K562 (cell line): Measurements from ENCODE around the gene PDZRN4. TPM values are rescaled to one million over a fixed set of nuclear protein-coding genes. Genes with fewer than 3 reads are reported as not detected.

Experiments
- ATAC-seq: fragments of 200-7000 bp; cut with Tn5 transposase; 3 replicates; pipeline ENCODE4 v1.9.1; 2020; ENCODE audit warnings: moderate library complexity
- BruUV-seq: library from RNA; stranded (reverse); fragments of 400-500 nt; replicated peaks from 2 replicates; lab custom pipeline; 2021; lab: Mats Ljungman, UMichigan
- CTCF ChIA-PET: fragments of 300-600 bp; formaldehyde crosslinking; extraction: SDS; loops from one replicate; lab custom pipeline; 2021; ENCODE audit warnings: low intra/inter-chr PET ratio; lab: Yijun Ruan, JAX
- POLR2A ChIA-PET: fragments of 300-600, 350-650 bp; sonication (Branson Sonifier 250); formaldehyde crosslinking; extraction: SDS; loops from one replicate; lab custom pipeline; 2021; ENCODE audit warnings: antibody characterized with exemption, inconsistent platforms; lab: Yijun Ruan, JAX
- DNase-seq, 4 experiments: peaks; one replicate each; pipeline versions ENCODE4 v3.0.0 to v3.0.0-alpha.2; 2011 to 2018; ENCODE audit warnings: low spot score in 3 of 4, mixed read lengths in 3 of 4; ENCODE audit errors: extremely low read depth in 1 of 4
- FAIRE-seq: peaks from 2 replicates; lab custom pipeline; 2011; peaks lifted over from hg19 to GRCh38; lab: Jason Lieb, UNC
- H2AFZ ChIP-seq: 2 replicates; pipeline ENCODE4 v1.6.0; 2011; ENCODE audit warnings: low read depth, low read length, control low read depth, inconsistent platforms
- H3K27ac ChIP-seq: fragments of 200-600 bp; 3 replicates; pipeline ENCODE4 v1.8.0; 2011; ENCODE audit warnings: low read depth, mild to moderate bottlenecking, control low read depth, inconsistent platforms, low read length, moderate library complexity, mixed read lengths; ENCODE audit errors: extremely low read depth
- H3K27me3 ChIP-seq, 2 experiments: fragments of 300-600 bp in 1 of 2; 2 replicates in 1 of 2; 3 replicates in 1 of 2; pipeline versions ENCODE4 v1.6.0 to v1.8.0; 2011; ENCODE audit warnings: inconsistent platforms in 2 of 2, low read length in 2 of 2, mild to moderate bottlenecking in 1 of 2, mixed read lengths in 1 of 2, moderate library complexity in 1 of 2; ENCODE audit not compliant: control insufficient read depth in 2 of 2, insufficient read depth in 2 of 2
- H3K36me3 ChIP-seq: fragments of 300-600 bp; 3 replicates; pipeline ENCODE4 v1.8.0; 2011; ENCODE audit warnings: mild to moderate bottlenecking, low read length, inconsistent platforms; ENCODE audit not compliant: control insufficient read depth, insufficient read depth
- H3K4me1 ChIP-seq, 2 experiments: fragments of 200-600 bp in 1 of 2; replicated peaks in 1 of 2; 2 replicates in 1 of 2; 3 replicates in 1 of 2; pipeline versions ENCODE4 v1.5.1 to v1.8.0; 2011; ENCODE audit warnings: inconsistent platforms in 2 of 2, low read length in 2 of 2, mild to moderate bottlenecking in 1 of 2, mixed read lengths in 1 of 2, moderate library complexity in 1 of 2; ENCODE audit not compliant: control insufficient read depth in 2 of 2, insufficient read depth in 2 of 2
- H3K4me2 ChIP-seq: 2 replicates; pipeline ENCODE4 v1.6.1; 2011; ENCODE audit warnings: low read length, control low read depth, inconsistent platforms, mixed read lengths; ENCODE audit not compliant: insufficient read depth
- H3K4me3 ChIP-seq: fragments of 200-600 bp; sonication (generic), shearing (Covaris generic); 2 replicates; pipeline ENCODE4 v1.5.1; 2016; ENCODE audit warnings: control low read depth, inconsistent platforms
- H3K79me2 ChIP-seq: fragments of 200-600 bp; 3 replicates; pipeline ENCODE4 v1.8.0; 2011; ENCODE audit warnings: low read length, inconsistent platforms; ENCODE audit not compliant: control insufficient read depth, insufficient read depth
- H3K9ac ChIP-seq, 2 experiments: 2 replicates each; pipeline versions ENCODE4 v1.6.0 to v1.6.1; 2011; ENCODE audit warnings: low read depth in 2 of 2, low read length in 2 of 2, control low read depth in 1 of 2, inconsistent platforms in 1 of 2, mild to moderate bottlenecking in 1 of 2, mixed read lengths in 1 of 2; ENCODE audit not compliant: insufficient read depth in 1 of 2
- H3K9me1 ChIP-seq: one replicate; pipeline ENCODE4 v1.6.0; 2011; ENCODE audit warnings: inconsistent platforms, mild to moderate bottlenecking, low read length, moderate library complexity; ENCODE audit not compliant: control insufficient read depth, insufficient read depth
- H3K9me3 ChIP-seq: replicated peaks from 2 replicates; pipeline ENCODE4 v1.5.1; 2011; ENCODE audit warnings: low read depth, low read length, inconsistent platforms; ENCODE audit not compliant: control insufficient read depth, insufficient read depth
- H4K20me1 ChIP-seq: replicated peaks from 2 replicates; pipeline ENCODE4 v1.6.1; 2011; ENCODE audit warnings: low read length, inconsistent platforms, mixed read lengths; ENCODE audit not compliant: control insufficient read depth, insufficient read depth
- KLF10 ChIP-seq: fragments of 250-450 bp; sonication (Bioruptor Pico); IDR thresholded peaks from 2 replicates; pipeline ENCODE4 v1.6.1; 2021; ENCODE audit warnings: matching md5 sums
- MTA2 ChIP-seq: fragments of 450-650 bp; IDR thresholded peaks from 2 replicates; pipeline ENCODE4 v1.6.1; 2016; ENCODE audit warnings: low read depth
- MTF1 ChIP-seq: fragments of 250-450 bp; sonication (Bioruptor Pico); IDR thresholded peaks from 2 replicates; pipeline ENCODE4 v1.9.0; 2021; ENCODE audit warnings: moderate library complexity, mild to moderate bottlenecking, inconsistent platforms, borderline replicate concordance
- RFX5 ChIP-seq: IDR thresholded peaks from 2 replicates; pipeline ENCODE4 v1.6.1; 2011; ENCODE audit warnings: low read depth, mild to moderate bottlenecking, improper control_type of control experiment, low read length
- ZBTB17 ChIP-seq: fragments of 450-650 bp; formaldehyde crosslinking; IDR thresholded peaks from 2 replicates; pipeline ENCODE4 v1.4.0; 2020; ENCODE audit warnings: mild to moderate bottlenecking
- WGBS: fragments of 100-300 bp; shearing (Covaris generic); methylation state at CpG from one replicate; pipeline ENCODE4 v1.1.6; 2016; ENCODE audit warnings: low coverage, mixed read lengths; ENCODE audit not compliant: insufficient coverage; ENCODE audit errors: missing lambda C conversion rate; 5-methylcytosine and 5-hydroxymethylcytosine counted together
- in situ Hi-C: fragments of 300-500 bp; cut with MboI; formaldehyde crosslinking; loops from 4 replicates; pipeline ENCODE4 v1.15.0; 2018; ENCODE audit warnings: inconsistent platforms, mixed read lengths
- intact Hi-C: fragments of 100-400 bp; cut with micrococcal nuclease; formaldehyde crosslinking; loops from 2 replicates; pipeline ENCODE4 v1.14.2; 2022
- polyA plus RNA-seq, 8 experiments: library from polyadenylated mRNA; depleted of rRNA in 4 of 8; stranded (reverse) in 5 of 8; unstranded in 3 of 8; fragments of >200 nt; fragmentation: Nextera tagmentation in 2 of 8; fragmentation: Illumina TruSeq in 1 of 8; extraction: Ambion mirVana in 2 of 8; extraction: Trizol in 1 of 8; gene quantifications; 2 replicates each; pipeline versions ENCODE4 v1.2.1 to v1.2.3, GENCODE V29; 2011 to 2014; ENCODE audit warnings: inconsistent platforms in 1 of 8, missing spikeins in 1 of 8
- total RNA-seq, 7 experiments: library from RNA; depleted of rRNA in 6 of 7; stranded (reverse); fragments of >200 nt in 6 of 7; fragmentation: Illumina TruSeq in 2 of 7; extraction: Trizol in 2 of 7; gene quantifications; 2 replicates each; pipeline versions ENCODE4 v1.2.1 to v1.2.3, GENCODE V29; 2011 to 2021; ENCODE audit warnings: low replicate concordance in 1 of 7
- TF ChIP-seq, protein P1 (sequence below): sonication (generic); formaldehyde crosslinking; IDR thresholded peaks from 2 replicates; pipeline ENCODE4 v1.8.1; 2023; ENCODE audit warnings: mild to moderate bottlenecking, missing genetic modification reagents
- TF ChIP-seq, protein P2 (sequence below): fragments of 450-650 bp; IDR thresholded peaks from 2 replicates; pipeline ENCODE4 v1.6.1; 2016; ENCODE audit warnings: low read depth
- TF ChIP-seq, protein P3 (sequence below): fragments of 250-450 bp; sonication (Bioruptor Pico); IDR thresholded peaks from 2 replicates; pipeline ENCODE4 v1.4.0; 2020; ENCODE audit warnings: mild to moderate bottlenecking, moderate library complexity

Gene PDZRN4
- total and polyA plus RNA-seq, 9 of the 15 experiments (the other 6 are each of a cell fraction or from before 2014, with no cell fraction given), result not detected

GRCh38 chr12:41459906-41460214 lies 271.7 kb downstream of the PDZRN4 start:
- no peak for FAIRE-seq
- CTCF ChIA-PET, result no interaction called here
- 0% methylated on average over 1 of the region's 1 CpG for WGBS
- no peak for TF ChIP-seq RFX5
- no peak for TF ChIP-seq MTF1 (CRISPR knock-in tag)
- TF ChIP-seq, protein P1, sequence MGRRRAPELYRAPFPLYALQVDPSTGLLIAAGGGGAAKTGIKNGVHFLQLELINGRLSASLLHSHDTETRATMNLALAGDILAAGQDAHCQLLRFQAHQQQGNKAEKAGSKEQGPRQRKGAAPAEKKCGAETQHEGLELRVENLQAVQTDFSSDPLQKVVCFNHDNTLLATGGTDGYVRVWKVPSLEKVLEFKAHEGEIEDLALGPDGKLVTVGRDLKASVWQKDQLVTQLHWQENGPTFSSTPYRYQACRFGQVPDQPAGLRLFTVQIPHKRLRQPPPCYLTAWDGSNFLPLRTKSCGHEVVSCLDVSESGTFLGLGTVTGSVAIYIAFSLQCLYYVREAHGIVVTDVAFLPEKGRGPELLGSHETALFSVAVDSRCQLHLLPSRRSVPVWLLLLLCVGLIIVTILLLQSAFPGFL (CRISPR knock-in tag), result no peak
- TF ChIP-seq, protein P2, sequence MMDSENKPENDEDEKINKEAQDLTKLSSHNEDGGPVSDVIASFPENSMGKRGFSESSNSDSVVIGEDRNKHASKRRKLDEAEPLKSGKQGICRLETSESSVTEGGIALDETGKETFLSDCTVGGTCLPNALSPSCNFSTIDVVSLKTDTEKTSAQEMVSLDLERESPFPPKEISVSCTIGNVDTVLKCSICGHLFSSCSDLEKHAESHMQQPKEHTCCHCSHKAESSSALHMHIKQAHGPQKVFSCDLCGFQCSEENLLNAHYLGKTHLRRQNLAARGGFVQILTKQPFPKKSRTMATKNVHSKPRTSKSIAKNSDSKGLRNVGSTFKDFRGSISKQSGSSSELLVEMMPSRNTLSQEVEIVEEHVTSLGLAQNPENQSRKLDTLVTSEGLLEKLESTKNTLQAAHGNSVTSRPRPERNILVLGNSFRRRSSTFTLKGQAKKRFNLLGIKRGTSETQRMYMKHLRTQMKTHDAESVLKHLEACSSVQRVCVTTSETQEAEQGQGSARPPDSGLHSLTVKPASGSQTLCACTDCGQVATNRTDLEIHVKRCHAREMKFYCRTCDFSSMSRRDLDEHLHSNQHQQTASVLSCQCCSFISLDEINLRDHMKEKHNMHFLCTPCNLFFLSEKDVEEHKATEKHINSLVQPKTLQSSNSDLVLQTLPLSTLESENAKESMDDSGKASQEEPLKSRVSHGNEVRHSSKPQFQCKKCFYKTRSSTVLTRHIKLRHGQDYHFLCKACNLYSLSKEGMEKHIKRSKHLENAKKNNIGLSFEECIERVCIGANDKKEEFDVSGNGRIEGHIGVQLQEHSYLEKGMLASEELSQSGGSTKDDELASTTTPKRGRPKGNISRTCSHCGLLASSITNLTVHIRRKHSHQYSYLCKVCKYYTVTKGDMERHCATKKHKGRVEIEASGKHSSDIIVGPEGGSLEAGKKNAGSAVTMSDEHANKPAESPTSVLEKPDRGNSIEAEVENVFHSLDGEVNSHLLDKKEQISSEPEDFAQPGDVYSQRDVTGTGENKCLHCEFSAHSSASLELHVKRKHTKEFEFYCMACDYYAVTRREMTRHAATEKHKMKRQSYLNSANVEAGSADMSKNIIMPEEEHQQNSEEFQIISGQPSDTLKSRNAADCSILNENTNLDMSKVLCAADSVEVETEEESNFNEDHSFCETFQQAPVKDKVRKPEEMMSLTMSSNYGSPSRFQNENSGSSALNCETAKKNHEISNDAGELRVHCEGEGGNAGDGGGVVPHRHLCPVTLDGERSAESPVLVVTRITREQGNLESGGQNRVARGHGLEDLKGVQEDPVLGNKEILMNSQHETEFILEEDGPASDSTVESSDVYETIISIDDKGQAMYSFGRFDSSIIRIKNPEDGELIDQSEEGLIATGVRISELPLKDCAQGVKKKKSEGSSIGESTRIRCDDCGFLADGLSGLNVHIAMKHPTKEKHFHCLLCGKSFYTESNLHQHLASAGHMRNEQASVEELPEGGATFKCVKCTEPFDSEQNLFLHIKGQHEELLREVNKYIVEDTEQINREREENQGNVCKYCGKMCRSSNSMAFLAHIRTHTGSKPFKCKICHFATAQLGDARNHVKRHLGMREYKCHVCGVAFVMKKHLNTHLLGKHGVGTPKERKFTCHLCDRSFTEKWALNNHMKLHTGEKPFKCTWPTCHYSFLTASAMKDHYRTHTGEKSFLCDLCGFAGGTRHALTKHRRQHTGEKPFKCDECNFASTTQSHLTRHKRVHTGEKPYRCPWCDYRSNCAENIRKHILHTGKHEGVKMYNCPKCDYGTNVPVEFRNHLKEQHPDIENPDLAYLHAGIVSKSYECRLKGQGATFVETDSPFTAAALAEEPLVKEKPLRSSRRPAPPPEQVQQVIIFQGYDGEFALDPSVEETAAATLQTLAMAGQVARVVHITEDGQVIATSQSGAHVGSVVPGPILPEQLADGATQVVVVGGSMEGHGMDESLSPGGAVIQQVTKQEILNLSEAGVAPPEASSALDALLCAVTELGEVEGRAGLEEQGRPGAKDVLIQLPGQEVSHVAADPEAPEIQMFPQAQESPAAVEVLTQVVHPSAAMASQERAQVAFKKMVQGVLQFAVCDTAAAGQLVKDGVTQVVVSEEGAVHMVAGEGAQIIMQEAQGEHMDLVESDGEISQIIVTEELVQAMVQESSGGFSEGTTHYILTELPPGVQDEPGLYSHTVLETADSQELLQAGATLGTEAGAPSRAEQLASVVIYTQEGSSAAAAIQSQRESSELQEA, result no peak
- TF ChIP-seq MTA2, result no peak
- no peak for TF ChIP-seq ZBTB17
- no peak for TF ChIP-seq KLF10 (CRISPR knock-in tag)
- TF ChIP-seq, protein P3, sequence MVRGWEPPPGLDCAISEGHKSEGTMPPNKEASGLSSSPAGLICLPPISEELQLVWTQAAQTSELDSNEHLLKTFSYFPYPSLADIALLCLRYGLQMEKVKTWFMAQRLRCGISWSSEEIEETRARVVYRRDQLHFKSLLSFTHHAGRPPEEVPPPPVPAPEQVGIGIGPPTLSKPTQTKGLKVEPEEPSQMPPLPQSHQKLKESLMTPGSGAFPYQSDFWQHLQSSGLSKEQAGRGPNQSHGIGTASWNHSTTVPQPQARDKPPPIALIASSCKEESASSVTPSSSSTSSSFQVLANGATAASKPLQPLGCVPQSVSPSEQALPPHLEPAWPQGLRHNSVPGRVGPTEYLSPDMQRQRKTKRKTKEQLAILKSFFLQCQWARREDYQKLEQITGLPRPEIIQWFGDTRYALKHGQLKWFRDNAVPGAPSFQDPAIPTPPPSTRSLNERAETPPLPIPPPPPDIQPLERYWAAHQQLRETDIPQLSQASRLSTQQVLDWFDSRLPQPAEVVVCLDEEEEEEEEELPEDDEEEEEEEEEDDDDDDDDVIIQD (CRISPR knock-in tag), result no peak

More at GRCh38 chr12:41459906-41460214, 271.7 kb downstream of the PDZRN4 start:
- Histone ChIP-seq H3K9me1 (no peaks in the 10 kb centered on the region), H3K4me3 (no peak overlapping the region), H2AFZ (no peak overlapping the region), H3K4me1 (no peaks in the 10 kb centered on the region), H3K27me3 (no peaks in the 10 kb centered on the region), H3K79me2 (no peaks in the 10 kb centered on the region), H3K9ac (no peak overlapping the region), H3K27ac (no peak overlapping the region), H3K36me3 (no peaks in the 10 kb centered on the region), H3K4me2 (no peak overlapping the region), H3K9me3 (no peaks in the 10 kb centered on the region), H4K20me1 (no peaks in the 10 kb centered on the region)
- no TSS peak for BruUV-seq
- in situ Hi-C loops, result no loop called here
- ATAC-seq (no peak), DNase-seq (no peak)
- intact Hi-C loops, result no loop called here
- POLR2A ChIA-PET, result no interaction called here
